K562 (cell line): ENCODE data around the gene CITED1.

Experiments used
- CTCF ChIP-seq, 3 experiments: IDR thresholded peaks in 2 of 3; conservative IDR thresholded peaks in 1 of 3; 2 replicates each; pipeline ENCODE4 v1.5.1; 2011 to 2012; ENCODE audit warnings: low read length in 3 of 3, mild to moderate bottlenecking in 3 of 3, control low read depth in 2 of 3, improper control_type of control experiment in 1 of 3, inconsistent platforms in 1 of 3, low read depth in 1 of 3, mixed read lengths in 1 of 3, moderate library complexity in 1 of 3; ENCODE audit not compliant: insufficient read depth in 2 of 3
- EGR1 ChIP-seq: fragments of 450-650 bp; conservative IDR thresholded peaks from 2 replicates; pipeline ENCODE4 v1.6.1; 2017; ENCODE audit warnings: mild to moderate bottlenecking
- POLR2A ChIP-seq: fragments of 450-650 bp; conservative IDR thresholded peaks from 2 replicates; pipeline ENCODE4 v1.6.1; 2016
- RBFOX2 ChIP-seq: fragments of 200-400 bp; formaldehyde crosslinking; IDR thresholded peaks from 2 replicates; pipeline ENCODE4 v1.6.1; 2017; ENCODE audit warnings: low read depth, mild to moderate bottlenecking, low read length, moderate library complexity
- RFX1 ChIP-seq: fragments of 450-650 bp; IDR thresholded peaks from 2 replicates; pipeline ENCODE4 v1.6.1; 2016; ENCODE audit warnings: mild to moderate bottlenecking, moderate library complexity
- SAP30 ChIP-seq: fragments of 200-600 bp; sonication (generic); IDR thresholded peaks from 2 replicates; pipeline ENCODE4 v1.6.1; 2012; ENCODE audit warnings: borderline replicate concordance, low read depth, mild to moderate bottlenecking, moderate library complexity, low read length, control low read depth, inconsistent platforms; ENCODE audit not compliant: insufficient read depth, poor library complexity, severe bottlenecking
- TGIF2 ChIP-seq: sonication (generic); formaldehyde crosslinking; IDR thresholded peaks from 2 replicates; pipeline ENCODE4 v1.8.1; 2022; ENCODE audit warnings: mild to moderate bottlenecking, missing genetic modification reagents, moderate library complexity
- U2AF2 ChIP-seq: fragments of 200-400 bp; formaldehyde crosslinking; optimal IDR thresholded peaks from 2 replicates; pipeline ENCODE3; 2017; ENCODE audit warnings: low read depth, mild to moderate bottlenecking, low read length
- ZFPM2 ChIP-seq: fragments of 250-450 bp; sonication (Bioruptor Pico); IDR thresholded peaks from 2 replicates; pipeline ENCODE4 v1.5.1; 2022; ENCODE audit warnings: mild to moderate bottlenecking
- ZNF766 ChIP-seq: fragments of 200-800 bp; sonication (Bioruptor generic); conservative IDR thresholded peaks from 2 replicates; pipeline ENCODE4 v1.6.1; 2016; ENCODE audit warnings: missing genetic modification characterization, missing compliant biosample characterization
- TF ChIP-seq, protein P1 (sequence below): sonication (generic); formaldehyde crosslinking; IDR thresholded peaks from 2 replicates; pipeline ENCODE4 v1.9.0; 2022; ENCODE audit warnings: mild to moderate bottlenecking, missing genetic modification reagents

DNA sequence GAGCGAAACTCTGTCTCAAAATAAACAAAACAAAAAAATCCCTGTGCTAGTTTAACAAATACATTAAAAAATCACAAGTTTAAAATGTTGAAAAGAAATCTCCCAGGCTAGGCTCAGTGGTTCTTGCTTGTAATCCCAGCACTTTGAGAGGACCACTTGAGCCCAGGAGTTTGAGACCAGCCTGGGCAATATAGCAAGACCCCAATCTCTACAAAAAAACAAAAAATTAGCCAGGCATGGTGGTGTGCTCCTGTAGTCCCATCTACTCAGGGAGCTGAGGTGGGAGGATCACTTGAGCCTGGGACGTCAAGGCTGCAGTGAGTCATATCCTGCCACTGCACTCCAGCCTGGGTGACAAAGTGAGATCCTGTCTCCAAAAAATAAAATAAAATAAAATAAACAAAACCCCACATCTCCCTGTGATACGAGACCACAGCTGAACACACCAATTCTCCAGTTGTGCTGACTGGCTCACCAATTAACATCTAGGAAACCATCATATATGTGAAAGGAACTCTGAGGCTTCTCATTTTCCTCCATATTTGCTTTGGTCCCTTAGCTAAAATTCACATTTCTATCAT lies 36.0 kb downstream of the CITED1 start:
- TF ChIP-seq TGIF2 (no peak), ZFPM2 (CRISPR knock-in tag) (no peak), CTCF (IDR thresholded peaks at IDR 0.05 in 2 of 3, conservative IDR thresholded peaks at IDR 0.05 in 1 of 3; ENCODE audit: insufficient read depth in 2 of 3, low read depth in 1 of 3, low read length in 3 of 3) (no peak), RBFOX2 (no peak), POLR2A (no peak; the same call in 1 of the 2 replicates), U2AF2 (no peak), RFX1 (no peak), ZNF766 (CRISPR knock-in tag) (no peak), EGR1 (0 out of 2 replicates have a peak, but pooled peaks have one; percentile 10), SAP30 (no peak)
- TF ChIP-seq, protein P1, sequence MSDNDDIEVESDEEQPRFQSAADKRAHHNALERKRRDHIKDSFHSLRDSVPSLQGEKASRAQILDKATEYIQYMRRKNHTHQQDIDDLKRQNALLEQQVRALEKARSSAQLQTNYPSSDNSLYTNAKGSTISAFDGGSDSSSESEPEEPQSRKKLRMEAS, result no peak
